HG02642 (cell line): ENCODE measurements around the gene TSC2.

ENCODE experiments used
- ATAC-seq: cut with Tn5 transposase; IDR thresholded peaks from one replicate; pipeline ENCODE4 v1.9.1; 2021; ENCODE audit warnings: mild to moderate bottlenecking; ENCODE audit not compliant: unreplicated experiment, poor library complexity

TSC2 gene

GRCh38 chr16:2061526-2061925 lies 13.7 kb downstream of the TSC2 start:
- ATAC-seq: no peak

DNA sequence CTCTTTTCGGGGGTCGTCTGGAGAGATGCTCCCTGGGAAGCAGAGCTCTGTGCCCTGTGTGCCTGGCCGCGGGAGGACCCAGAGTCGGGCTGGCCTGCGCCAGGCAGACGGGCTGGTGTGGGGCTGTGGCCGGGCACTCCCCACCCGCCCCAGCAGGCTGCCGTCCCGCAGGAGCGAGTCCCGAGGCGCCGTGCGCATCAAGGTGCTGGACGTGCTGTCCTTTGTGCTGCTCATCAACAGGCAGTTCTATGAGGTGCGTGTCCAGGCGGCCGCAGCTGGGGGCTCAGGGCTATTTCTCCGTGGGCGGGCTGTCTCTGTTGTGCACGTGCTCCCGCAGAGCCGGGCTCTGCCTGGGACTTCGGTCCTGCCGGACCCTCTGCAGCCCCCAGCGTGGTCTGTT lies 15.0 kb downstream of the TSC2 start:
- ATAC-seq: no peak

- ATAC-seq: no peak
Observed at GRCh38 chr16:2063861-2064260, 16.1 kb downstream of the TSC2 start.

DNA sequence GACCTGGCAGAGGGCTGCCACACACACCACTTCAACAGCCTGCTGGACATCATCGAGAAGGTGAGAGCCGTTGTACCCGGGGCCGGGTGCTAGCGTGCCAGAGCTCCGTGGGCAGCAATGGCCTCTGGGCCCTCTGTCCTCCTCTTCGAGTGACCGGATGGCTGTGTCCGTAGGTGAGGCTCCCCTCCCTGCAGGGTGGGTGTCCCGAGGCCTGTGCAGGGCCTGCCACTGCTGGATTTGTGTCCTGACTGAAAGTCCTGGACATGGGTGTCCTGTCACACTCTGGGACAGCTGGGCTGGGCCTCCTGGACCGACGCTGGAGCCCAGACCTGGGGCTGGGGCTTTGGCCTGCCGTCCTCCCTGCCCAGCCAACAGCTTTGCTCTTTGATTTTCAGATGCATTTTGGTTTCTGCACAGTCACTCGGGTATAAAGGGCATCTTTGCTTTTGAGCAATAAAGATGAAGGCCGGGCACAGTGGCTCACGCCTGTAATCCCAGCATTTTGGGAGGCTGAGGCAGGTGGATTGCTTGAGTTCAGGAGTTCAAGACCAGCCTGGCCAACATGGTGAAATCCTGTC lies 16.7 kb downstream of the TSC2 start:
- no peak for ATAC-seq

DNA sequence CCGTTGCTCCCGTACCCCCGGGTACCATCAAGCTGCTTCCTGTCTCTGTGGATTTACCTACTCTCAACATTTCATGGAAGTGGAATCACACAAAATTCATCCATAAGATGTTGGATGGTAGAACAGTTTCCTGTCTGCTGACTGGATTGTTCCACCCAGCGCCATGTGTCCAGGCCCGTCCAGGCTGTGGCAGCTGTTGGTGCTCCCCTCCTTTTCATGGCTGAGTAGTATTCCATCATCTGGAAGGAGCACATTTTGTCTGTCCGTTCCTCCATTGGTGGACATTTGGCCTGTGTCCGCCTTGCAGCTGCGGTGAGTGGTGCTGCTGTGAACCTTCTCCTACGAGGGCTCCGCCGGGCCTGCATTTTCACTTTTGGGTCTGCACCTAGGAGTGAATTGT lies 18.4 kb downstream of the TSC2 start:
- ATAC-seq: no peak

DNA sequence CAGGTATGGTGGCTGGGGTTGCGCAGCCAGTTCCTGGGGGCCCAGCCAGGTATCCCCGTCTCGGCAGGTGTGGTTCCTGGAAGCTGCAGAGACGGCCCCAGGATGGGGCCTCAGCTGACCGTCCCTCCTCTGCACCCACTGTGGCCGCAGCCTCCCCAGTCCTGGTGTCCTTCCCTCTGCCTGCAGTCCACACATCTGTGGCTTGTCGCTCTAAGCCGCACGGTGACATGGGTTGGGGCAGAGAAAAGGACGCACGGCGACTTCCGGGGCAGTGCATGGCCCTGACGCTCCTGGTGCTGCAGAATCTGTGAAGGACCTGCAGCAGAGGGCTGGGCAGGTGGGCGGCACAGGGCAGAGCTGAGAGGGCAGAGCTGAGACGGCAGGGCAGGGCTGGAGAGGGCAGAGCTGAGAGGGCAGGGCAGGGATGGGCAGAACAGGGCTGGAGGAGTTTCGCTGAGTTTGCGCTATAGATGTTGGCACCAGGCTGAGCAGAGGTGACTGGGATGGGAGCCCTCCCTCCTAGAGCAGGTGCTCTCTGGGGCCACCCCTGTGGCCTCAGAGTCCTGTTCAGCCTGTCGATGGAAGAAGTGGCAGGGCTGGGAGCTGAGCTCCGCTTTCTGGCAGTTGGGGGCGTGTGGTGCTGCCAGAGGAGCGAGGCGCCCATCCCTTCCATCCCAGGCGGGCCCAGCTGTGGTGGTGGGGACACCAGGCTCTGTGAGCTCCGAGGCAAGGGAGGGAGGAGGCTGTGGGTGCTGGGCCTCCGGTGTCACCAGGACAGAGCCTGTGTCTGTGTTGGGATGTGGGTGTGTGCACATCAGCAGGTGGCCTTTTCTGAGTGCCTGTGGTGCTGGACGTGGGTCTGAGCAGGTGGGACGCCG lies 23.0 kb downstream of the TSC2 start:
- ATAC-seq: no peak

DNA sequence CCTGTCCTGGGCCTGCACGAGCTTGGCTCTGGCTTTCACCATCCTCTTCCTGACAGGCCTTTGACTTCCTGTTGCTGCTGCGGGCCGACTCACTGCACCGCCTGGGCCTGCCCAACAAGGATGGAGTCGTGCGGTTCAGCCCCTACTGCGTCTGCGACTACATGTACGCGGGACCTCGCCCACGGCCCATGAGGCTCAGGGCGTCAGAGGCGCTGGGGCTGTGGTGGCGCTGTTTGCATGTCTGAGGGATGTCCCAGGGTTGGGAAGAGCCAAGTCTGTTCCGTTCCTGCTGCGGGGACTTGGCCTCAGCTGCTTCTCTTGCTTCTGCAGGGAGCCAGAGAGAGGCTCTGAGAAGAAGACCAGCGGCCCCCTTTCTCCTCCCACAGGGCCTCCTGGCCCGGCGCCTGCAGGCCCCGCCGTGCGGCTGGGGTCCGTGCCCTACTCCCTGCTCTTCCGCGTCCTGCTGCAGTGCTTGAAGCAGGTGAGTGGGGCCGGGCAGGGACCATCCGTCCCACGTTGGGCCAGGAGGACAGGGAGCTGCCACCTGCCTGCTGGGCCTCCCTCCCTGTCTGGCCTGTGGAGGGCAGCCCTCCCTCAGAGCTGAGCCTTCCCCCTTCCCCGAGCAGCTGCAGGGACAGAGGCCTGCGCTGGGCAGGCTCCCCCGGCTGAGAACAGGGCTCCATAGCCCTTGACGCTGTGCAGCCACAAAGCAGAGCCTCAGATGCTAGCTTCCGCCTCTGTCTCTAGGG lies 23.8 kb downstream of the TSC2 start:
- no peak for ATAC-seq

DNA sequence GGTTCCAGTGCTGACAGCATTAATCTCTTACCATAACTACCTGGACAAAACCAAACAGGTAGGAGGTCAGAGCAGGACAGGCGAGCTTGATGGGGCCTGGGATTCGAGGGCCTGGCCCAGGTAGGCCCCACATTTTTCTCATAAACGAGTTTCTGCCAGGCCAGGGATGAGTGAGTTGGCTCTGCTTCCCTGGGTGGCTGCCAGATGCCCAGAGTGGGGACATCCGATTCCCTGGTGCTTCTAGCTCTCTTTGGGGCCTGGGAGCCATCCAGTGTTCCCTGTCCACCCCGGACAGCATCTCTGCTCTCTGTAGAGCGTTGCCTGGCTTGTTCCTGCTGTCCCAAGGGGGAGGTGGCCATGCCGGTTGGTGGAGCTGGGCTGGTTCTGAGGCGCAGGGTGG lies 25.1 kb downstream of the TSC2 start:
- ATAC-seq: no peak

DNA sequence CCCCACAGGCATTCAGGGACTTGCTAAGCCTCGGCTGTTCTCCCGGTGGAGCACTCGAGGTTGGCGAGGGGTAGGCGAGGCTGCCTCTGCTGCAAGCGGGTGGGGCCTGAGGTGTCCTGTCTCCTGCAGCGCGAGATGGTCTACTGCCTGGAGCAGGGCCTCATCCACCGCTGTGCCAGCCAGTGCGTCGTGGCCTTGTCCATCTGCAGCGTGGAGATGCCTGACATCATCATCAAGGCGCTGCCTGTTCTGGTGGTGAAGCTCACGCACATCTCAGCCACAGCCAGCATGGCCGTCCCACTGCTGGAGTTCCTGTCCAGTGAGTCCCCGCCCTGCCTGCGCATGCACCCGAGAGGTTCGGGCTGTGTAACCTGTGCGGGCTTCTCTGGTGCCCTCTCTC lies 26.3 kb downstream of the TSC2 start:
- no peak for ATAC-seq

DNA sequence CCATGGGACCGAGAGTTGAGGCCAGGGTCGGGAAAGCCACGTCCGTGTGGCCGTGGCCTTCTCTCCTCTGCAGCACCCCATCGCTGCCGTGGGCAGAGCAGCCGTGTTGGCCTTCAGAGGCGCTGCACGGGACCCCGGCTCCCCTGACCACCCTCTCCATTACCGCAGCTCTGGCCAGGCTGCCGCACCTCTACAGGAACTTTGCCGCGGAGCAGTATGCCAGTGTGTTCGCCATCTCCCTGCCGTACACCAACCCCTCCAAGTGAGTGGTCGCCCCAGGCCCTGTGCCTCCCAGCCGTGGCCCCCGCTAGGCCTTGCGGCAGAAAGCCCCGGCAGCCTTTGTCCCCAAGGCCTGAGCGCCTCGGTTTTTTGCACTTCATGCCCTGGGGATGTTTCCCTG lies 27.8 kb downstream of the TSC2 start:
- no peak for ATAC-seq

DNA sequence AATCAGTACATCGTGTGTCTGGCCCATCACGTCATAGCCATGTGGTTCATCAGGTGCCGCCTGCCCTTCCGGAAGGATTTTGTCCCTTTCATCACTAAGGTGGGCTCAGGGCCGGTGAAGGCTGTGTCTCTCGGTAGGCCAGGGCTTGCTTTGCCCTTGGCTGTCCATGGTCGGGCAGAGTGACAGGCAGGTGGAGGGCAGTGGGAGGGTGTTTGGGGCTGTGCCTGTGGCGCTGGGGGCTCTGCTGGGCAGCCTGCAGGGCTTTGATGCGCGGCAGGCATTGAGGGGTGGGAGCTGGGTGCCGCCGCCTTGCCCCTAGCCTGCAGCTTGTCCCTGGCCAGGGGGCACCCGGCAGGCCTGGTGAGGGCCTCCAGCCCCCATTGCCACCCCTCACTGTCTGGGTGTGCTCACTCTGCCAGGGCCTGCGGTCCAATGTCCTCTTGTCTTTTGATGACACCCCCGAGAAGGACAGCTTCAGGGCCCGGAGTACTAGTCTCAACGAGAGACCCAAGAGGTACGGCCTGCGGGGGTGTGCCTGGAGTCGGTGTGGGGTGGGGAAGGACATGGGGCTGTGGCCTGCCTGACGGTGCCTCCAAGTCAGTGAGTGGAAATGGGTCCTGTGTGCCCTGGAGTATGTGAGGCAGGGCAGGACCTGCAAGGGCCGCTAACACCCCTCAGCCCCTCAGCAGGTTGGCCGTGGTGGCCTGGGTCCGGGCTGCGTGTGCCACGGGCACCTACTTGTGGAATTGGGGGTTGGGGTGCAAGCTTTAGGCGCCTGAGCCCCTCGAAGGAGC lies 28.5 kb downstream of the TSC2 start:
- no peak for ATAC-seq

- ATAC-seq: no peak
Observed at GRCh38 chr16:2077016-2077415, 29.2 kb downstream of the TSC2 start.

- ATAC-seq: no peak
Observed at GRCh38 chr16:2077696-2078095, 29.9 kb downstream of the TSC2 start.

- no peak for ATAC-seq
Observed at GRCh38 chr16:2078096-2078495, 30.3 kb downstream of the TSC2 start.

- no peak for ATAC-seq
Observed at GRCh38 chr16:2078691-2079090, 30.9 kb downstream of the TSC2 start.

DNA sequence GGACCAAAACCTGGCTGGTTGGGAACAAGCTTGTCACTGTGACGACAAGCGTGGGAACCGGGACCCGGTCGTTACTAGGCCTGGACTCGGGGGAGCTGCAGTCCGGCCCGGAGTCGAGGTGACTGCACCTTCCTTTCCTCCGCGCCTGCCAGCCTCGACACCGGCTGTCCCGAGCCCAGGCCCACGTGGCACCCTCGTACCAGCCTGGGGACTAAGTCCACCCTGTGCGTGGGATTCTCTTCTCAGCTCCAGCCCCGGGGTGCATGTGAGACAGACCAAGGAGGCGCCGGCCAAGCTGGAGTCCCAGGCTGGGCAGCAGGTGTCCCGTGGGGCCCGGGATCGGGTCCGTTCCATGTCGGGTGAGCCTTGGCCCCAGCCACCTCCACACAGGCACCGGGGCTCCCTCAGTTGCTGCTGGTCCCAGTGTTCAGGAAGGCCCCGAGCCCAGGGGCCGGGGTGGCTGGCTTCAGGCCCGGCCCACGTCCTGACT lies 31.6 kb downstream of the TSC2 start:
- ATAC-seq: no peak

DNA sequence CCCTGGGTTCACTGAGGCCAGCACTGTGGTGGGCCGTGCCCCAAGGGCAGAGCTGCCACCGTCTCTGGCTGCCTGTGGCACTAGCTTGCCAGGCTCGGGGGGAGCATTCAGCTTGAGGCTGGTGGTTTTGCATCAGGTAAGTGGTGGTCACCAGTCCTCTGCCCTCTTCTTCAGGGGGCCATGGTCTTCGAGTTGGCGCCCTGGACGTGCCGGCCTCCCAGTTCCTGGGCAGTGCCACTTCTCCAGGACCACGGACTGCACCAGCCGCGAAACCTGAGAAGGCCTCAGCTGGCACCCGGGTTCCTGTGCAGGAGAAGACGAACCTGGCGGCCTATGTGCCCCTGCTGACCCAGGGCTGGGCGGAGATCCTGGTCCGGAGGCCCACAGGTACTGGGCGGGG lies 32.2 kb downstream of the TSC2 start:
- no peak for ATAC-seq

DNA sequence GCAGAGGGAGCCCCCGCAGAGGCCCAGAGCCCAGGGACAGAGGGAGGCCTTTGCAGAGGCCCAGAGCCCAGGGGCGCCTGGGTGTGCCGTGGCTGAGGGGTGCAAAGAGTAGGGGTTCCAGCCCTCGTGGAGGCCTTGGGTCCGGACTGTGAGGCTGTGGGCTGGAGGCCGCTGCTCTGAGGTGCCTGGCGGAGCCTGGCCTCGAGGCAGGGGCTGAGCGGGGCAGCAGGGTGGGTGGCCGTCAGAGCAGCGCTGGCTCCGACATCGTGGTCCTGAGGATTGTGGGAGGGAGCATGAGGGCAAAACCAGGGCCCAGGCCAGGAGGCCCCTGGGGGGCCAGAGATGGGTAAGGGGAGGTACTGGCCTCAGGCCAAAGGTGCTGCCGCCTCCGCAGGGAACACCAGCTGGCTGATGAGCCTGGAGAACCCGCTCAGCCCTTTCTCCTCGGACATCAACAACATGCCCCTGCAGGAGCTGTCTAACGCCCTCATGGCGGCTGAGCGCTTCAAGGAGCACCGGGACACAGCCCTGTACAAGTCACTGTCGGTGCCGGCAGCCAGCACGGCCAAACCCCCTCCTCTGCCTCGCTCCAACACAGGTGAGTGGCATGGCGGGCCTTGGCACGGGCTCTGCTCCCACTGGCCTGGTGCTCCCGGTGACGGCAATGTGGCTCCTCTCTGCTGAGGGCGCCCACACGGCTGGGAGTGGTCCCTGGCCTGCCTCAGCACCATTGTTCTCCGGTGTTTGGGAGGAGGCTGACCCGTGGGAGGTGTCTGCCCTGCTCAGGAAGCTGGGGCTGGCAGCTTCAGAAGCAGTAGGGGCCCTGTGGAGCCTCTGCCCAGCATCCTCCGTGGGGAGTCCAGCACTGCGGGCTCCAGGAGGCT lies 33.7 kb downstream of the TSC2 start:
- ATAC-seq: no peak

DNA sequence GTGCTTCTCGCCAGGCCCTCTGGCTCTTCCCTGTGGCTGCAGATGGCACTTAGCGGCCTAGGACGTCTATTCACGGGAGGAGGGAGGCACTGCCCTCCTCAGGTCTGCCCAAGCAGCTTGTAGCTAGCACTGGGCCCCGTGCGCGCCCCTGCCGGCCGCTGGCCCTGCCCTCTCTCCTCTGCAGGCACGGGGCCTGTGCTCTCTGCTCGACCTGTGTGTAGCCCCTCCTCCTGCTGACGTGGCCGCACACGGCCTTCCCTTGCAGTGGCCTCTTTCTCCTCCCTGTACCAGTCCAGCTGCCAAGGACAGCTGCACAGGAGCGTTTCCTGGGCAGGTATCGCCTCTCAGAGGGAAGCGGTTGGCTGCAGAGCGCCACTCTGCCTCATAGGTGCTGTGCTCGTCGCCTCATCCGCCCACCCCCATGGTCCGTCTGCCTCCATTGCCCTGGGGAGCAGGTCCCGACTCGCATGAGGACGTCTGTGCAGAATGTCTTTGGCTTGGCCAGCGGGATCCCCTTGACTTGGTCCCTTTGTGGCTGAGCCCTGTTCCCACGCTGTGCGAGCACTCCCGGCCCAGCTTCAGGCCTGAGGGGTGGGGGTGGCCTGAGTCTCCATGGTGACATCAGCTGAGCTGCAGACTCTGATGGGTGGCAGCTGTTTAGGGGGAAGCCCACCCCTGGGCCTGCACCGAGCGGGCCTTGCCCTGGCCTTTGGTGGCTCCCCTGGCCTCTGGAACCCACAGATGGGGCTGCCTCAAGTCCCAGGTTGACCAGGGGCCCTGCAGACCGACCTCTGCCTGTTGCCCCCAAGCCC lies 34.6 kb downstream of the TSC2 start:
- ATAC-seq: no peak
